Smooth muscle cell (in vitro differentiated cells): ENCODE results near the gene FTCD. TPM values are rescaled to one million over a fixed set of nuclear protein-coding genes. Genes with fewer than 3 reads are reported as not detected.

Experiments used
- DNase-seq: peaks from one replicate; lab custom pipeline; 2025; ENCODE audit not compliant: unreplicated experiment; lab: John Stamatoyannopoulos, UW
- H2AFZ ChIP-seq: fragments of 200-600 bp; sonication (generic); 2 replicates; pipeline ENCODE4 v1.6.0; 2016; ENCODE audit warnings: antibody characterized with exemption, low read depth, mild to moderate bottlenecking
- H3F3A ChIP-seq: fragments of 200-600 bp; sonication (generic); 2 replicates; pipeline ENCODE4 v1.6.0; 2017; ENCODE audit warnings: antibody characterized with exemption, low read depth
- H3K27ac ChIP-seq: fragments of 200-600 bp; sonication (generic); 2 replicates; pipeline ENCODE4 v1.5.1; 2016; ENCODE audit warnings: low read depth, mild to moderate bottlenecking
- H3K27me3 ChIP-seq: fragments of 200-600 bp; sonication (generic); 2 replicates; pipeline ENCODE4 v1.6.1; 2016; ENCODE audit warnings: low read depth, mild to moderate bottlenecking
- H3K36me3 ChIP-seq: fragments of 200-600 bp; sonication (generic); 2 replicates; pipeline ENCODE4 v1.5.1; 2016; ENCODE audit warnings: low read depth
- H3K4me1 ChIP-seq: fragments of 200-600 bp; sonication (generic); 2 replicates; pipeline ENCODE4 v1.5.1; 2016; ENCODE audit warnings: low read depth
- H3K4me2 ChIP-seq: fragments of 200-600 bp; sonication (generic); 2 replicates; pipeline ENCODE4 v1.6.0; 2016; ENCODE audit warnings: mild to moderate bottlenecking
- H3K4me3 ChIP-seq: fragments of 200-600 bp; sonication (generic); 2 replicates; pipeline ENCODE4 v1.5.1; 2016; ENCODE audit warnings: mild to moderate bottlenecking
- H3K79me2 ChIP-seq: fragments of 200-600 bp; sonication (generic); 2 replicates; pipeline ENCODE4 v1.6.0; 2016; ENCODE audit warnings: low read depth, mild to moderate bottlenecking
- H3K9ac ChIP-seq: fragments of 200-600 bp; sonication (generic); 2 replicates; pipeline ENCODE4 v1.6.0; 2016; ENCODE audit warnings: low read depth
- H3K9me3 ChIP-seq: fragments of 200-600 bp; sonication (generic); replicated peaks from 2 replicates; pipeline ENCODE4 v1.5.1; 2016; ENCODE audit warnings: low read depth
- H4K20me1 ChIP-seq: fragments of 200-600 bp; sonication (generic); 2 replicates; pipeline ENCODE4 v1.6.0; 2016; ENCODE audit warnings: low read depth
- CTCF ChIP-seq: fragments of 200-600 bp; sonication (generic); IDR thresholded peaks from 2 replicates; pipeline ENCODE4 v1.5.1; 2017; ENCODE audit warnings: borderline replicate concordance, mild to moderate bottlenecking, antibody characterized with exemption; ENCODE audit not compliant: insufficient read depth, poor library complexity, severe bottlenecking
- WGBS: methylation state at CpG from one replicate; pipeline ENCODE4 v1.1.7; 2016; ENCODE audit warnings: low lambda C conversion rate; 5-methylcytosine and 5-hydroxymethylcytosine counted together
- polyA plus RNA-seq: library from polyadenylated mRNA; unstranded; fragments of >200 nt; fragmentation: Nextera tagmentation; extraction: Ambion mirVana; gene quantifications from 2 replicates; pipeline ENCODE4 v1.2.1, GENCODE V29; 2016
- total RNA-seq: library from RNA; depleted of rRNA; stranded (reverse); fragments of >200 nt; gene quantifications from 2 replicates; pipeline ENCODE4 v1.2.3, GENCODE V29; 2014

FTCD gene
- total and polyA plus RNA-seq, 2 experiments from 2014 or later, result 1.3 to 15.2 TPM

- TF ChIP-seq CTCF, result no peak
- no peak for DNase-seq
- H2AFZ ChIP-seq, result no peak overlapping the region
- 94% methylated on average over 12 of the region's 12 CpGs for WGBS
- no peaks in the 10 kb centered on the region for H4K20me1 ChIP-seq
- no peak overlapping the region for H3K4me2 ChIP-seq
- H3K79me2 ChIP-seq, result no peaks in the 10 kb centered on the region
- H3K27me3 ChIP-seq, result no peaks in the 10 kb centered on the region
- H3K36me3 ChIP-seq, result no peaks in the 10 kb centered on the region
- no peaks in the 10 kb centered on the region for H3K4me1 ChIP-seq
- no peak overlapping the region for H3K27ac ChIP-seq
- H3F3A ChIP-seq, result no peaks in the 10 kb centered on the region
- no peaks in the 10 kb centered on the region for H3K9me3 ChIP-seq
- H3K9ac ChIP-seq, result no peak overlapping the region
- no peak overlapping the region for H3K4me3 ChIP-seq
These were observed 4.0 kb upstream of the FTCD start for GRCh38 chr21:46159390-46159789.

GRCh38 chr21:46158666-46159300 lies 3.4 kb upstream of the FTCD start:
- Histone ChIP-seq H3K27me3 (no peaks in the 10 kb centered on the region), H2AFZ (no peak overlapping the region), H4K20me1 (no peaks in the 10 kb centered on the region), H3K79me2 (no peaks in the 10 kb centered on the region), H3K4me3 (no peak overlapping the region), H3K9ac (no peak overlapping the region), H3K4me2 (no peak overlapping the region), H3K4me1 (no peaks in the 10 kb centered on the region), H3K27ac (no peak overlapping the region), H3K9me3 (no peaks in the 10 kb centered on the region), H3F3A (no peaks in the 10 kb centered on the region), H3K36me3 (no peaks in the 10 kb centered on the region)
- no peak for TF ChIP-seq CTCF
- 93% methylated on average over 10 of the region's 10 CpGs for WGBS
- no peak for DNase-seq

GRCh38 chr21:46157987-46158451 lies 2.6 kb upstream of the FTCD start:
- WGBS, result 93% methylated on average over 15 of the region's 15 CpGs
- no peaks in the 10 kb centered on the region for H3K27me3 ChIP-seq
- TF ChIP-seq CTCF, result no peak
- no peaks in the 10 kb centered on the region for H3K36me3 ChIP-seq
- no peaks in the 10 kb centered on the region for H3K79me2 ChIP-seq
- no peak overlapping the region for H2AFZ ChIP-seq
- H3K4me3 ChIP-seq, result no peak overlapping the region
- no peak overlapping the region for H3K9ac ChIP-seq
- DNase-seq, result no peak
- H3K27ac ChIP-seq, result no peak overlapping the region
- peaks cover 7% of the 10 kb centered on the region for H3K4me1 ChIP-seq
- no peaks in the 10 kb centered on the region for H4K20me1 ChIP-seq
- H3F3A ChIP-seq, result no peaks in the 10 kb centered on the region
- no peaks in the 10 kb centered on the region for H3K9me3 ChIP-seq
- H3K4me2 ChIP-seq, result no peak overlapping the region

- no peak overlapping the region for H3K27ac ChIP-seq
- peaks cover 9% of the 10 kb centered on the region for H3K4me1 ChIP-seq
- H3K4me3 ChIP-seq, result no peak overlapping the region
- no peak for DNase-seq
- no peak overlapping the region for H2AFZ ChIP-seq
- no peaks in the 10 kb centered on the region for H3K27me3 ChIP-seq
- H3K36me3 ChIP-seq, result no peaks in the 10 kb centered on the region
- no peak for TF ChIP-seq CTCF
- WGBS, result 93% methylated on average over 12 of the region's 12 CpGs
- no peak overlapping the region for H3K4me2 ChIP-seq
- H4K20me1 ChIP-seq, result no peaks in the 10 kb centered on the region
- H3F3A ChIP-seq, result no peaks in the 10 kb centered on the region
- H3K9me3 ChIP-seq, result no peaks in the 10 kb centered on the region
- H3K9ac ChIP-seq, result no peak overlapping the region
- no peaks in the 10 kb centered on the region for H3K79me2 ChIP-seq
These were observed 2.1 kb upstream of the FTCD start for GRCh38 chr21:46157396-46157986.
